Measurements from ENCODE around the gene LMO7. TPM values are rescaled to one million over a fixed set of nuclear protein-coding genes. Genes with fewer than 3 reads are reported as not detected.

The LMO7 gene
- total RNA-seq, 1 donor from 2014 or later, result 73.3 TPM

DNA sequence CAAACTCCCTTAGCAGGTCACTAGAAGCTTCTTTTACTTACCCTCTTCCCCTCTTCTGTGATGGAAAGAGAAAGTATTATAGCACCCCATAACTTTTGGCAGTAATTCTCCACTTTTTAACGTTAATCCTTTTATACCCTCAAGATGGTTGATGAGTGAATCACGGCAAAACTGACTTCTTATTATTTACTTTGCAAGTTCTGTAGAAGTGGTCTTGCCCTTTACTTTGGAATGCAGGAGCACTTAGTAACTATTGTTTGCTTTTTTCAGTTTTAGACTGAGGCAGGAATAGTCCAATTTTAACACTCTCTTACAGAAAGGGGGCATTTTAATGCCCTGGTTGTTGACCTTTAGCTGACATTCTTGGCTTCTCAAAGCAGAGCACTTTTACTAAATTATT, 260.1 kb downstream of the LMO7 start:
- H3K4me1 Mint-ChIP-seq (ENCODE audit: unreplicated experiment), result peaks cover 8% of the 10 kb centered on the region
- no peak overlapping the region for H3K4me3 Mint-ChIP-seq
- TF ChIP-seq, protein P1, sequence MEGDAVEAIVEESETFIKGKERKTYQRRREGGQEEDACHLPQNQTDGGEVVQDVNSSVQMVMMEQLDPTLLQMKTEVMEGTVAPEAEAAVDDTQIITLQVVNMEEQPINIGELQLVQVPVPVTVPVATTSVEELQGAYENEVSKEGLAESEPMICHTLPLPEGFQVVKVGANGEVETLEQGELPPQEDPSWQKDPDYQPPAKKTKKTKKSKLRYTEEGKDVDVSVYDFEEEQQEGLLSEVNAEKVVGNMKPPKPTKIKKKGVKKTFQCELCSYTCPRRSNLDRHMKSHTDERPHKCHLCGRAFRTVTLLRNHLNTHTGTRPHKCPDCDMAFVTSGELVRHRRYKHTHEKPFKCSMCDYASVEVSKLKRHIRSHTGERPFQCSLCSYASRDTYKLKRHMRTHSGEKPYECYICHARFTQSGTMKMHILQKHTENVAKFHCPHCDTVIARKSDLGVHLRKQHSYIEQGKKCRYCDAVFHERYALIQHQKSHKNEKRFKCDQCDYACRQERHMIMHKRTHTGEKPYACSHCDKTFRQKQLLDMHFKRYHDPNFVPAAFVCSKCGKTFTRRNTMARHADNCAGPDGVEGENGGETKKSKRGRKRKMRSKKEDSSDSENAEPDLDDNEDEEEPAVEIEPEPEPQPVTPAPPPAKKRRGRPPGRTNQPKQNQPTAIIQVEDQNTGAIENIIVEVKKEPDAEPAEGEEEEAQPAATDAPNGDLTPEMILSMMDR (conservative IDR thresholded peaks at IDR 0.05), result no peak
- H3K27ac Mint-ChIP-seq, result no peak overlapping the region
- H3K9me3 Mint-ChIP-seq, result peaks cover 4% of the 10 kb centered on the region
- no peak for DNase-seq (ENCODE audit: extremely low spot score, unreplicated experiment)
- peaks cover 2% of the 10 kb centered on the region for H3K27me3 Mint-ChIP-seq
- H3K36me3 Mint-ChIP-seq, result peaks cover 3% of the 10 kb centered on the region

- Mint-ChIP-seq H3K27me3 (peaks cover 7% of the 10 kb centered on the region), H3K36me3 (peaks cover 4% of the 10 kb centered on the region), H3K4me3 (no peak overlapping the region), H3K4me1 (ENCODE audit: unreplicated experiment) (peaks cover 8% of the 10 kb centered on the region), H3K27ac (no peak overlapping the region), H3K9me3 (peaks cover 7% of the 10 kb centered on the region)
- TF ChIP-seq, protein P1 (conservative IDR thresholded peaks at IDR 0.05), result no peak
- no peak for DNase-seq (ENCODE audit: extremely low spot score, unreplicated experiment)
These were observed 261.3 kb downstream of the LMO7 start for GRCh38 chr13:75897386-75897785.

- peaks cover 24% of the 10 kb centered on the region for H3K4me1 Mint-ChIP-seq (ENCODE audit: unreplicated experiment)
- H3K27ac Mint-ChIP-seq, result no peak overlapping the region
- H3K9me3 Mint-ChIP-seq, result peaks cover 7% of the 10 kb centered on the region
- H3K4me3 Mint-ChIP-seq, result no peak overlapping the region
- H3K27me3 Mint-ChIP-seq, result peaks cover 7% of the 10 kb centered on the region
- H3K36me3 Mint-ChIP-seq, result peaks cover 4% of the 10 kb centered on the region
- no peak for DNase-seq (ENCODE audit: extremely low spot score, unreplicated experiment)
- TF ChIP-seq, protein P1 (conservative IDR thresholded peaks at IDR 0.05), result no peak
These were observed 265.4 kb downstream of the LMO7 start for GRCh38 chr13:75901501-75901900.

- DNase-seq (ENCODE audit: extremely low spot score, unreplicated experiment), result no peak
- TF ChIP-seq, protein P1 (conservative IDR thresholded peaks at IDR 0.05), result no peak
- peaks cover 7% of the 10 kb centered on the region for H3K27me3 Mint-ChIP-seq
- H3K27ac Mint-ChIP-seq, result no peak overlapping the region
- peaks cover 4% of the 10 kb centered on the region for H3K36me3 Mint-ChIP-seq
- H3K4me1 Mint-ChIP-seq (ENCODE audit: unreplicated experiment), result peaks cover 27% of the 10 kb centered on the region
- H3K9me3 Mint-ChIP-seq, result peaks cover 7% of the 10 kb centered on the region
- H3K4me3 Mint-ChIP-seq, result no peak overlapping the region
These were observed 266.3 kb downstream of the LMO7 start for GRCh38 chr13:75902166-75903104.

- no peak for DNase-seq (ENCODE audit: extremely low spot score, unreplicated experiment)
- no peak overlapping the region for H3K27ac Mint-ChIP-seq
- H3K36me3 Mint-ChIP-seq, result peaks cover 4% of the 10 kb centered on the region
- peaks cover 39% of the 10 kb centered on the region for H3K4me1 Mint-ChIP-seq (ENCODE audit: unreplicated experiment)
- TF ChIP-seq, protein P1 (conservative IDR thresholded peaks at IDR 0.05), result no peak
- H3K27me3 Mint-ChIP-seq, result peaks cover 7% of the 10 kb centered on the region
- no peak overlapping the region for H3K4me3 Mint-ChIP-seq
- H3K9me3 Mint-ChIP-seq, result peaks cover 7% of the 10 kb centered on the region
These were observed 267.9 kb downstream of the LMO7 start for GRCh38 chr13:75904012-75904411.
